Midbrain (tissue), 1 donor: ENCODE measurements around the gene CCR9.
"Not testable (repeated sequence)": the region's sequence is repeated elsewhere in the genome, so short reads cannot be mapped to it uniquely, and the experiment has no call there.

Source experiments
- DNase-seq: peaks from one replicate; lab custom pipeline; 2025; lab: John Stamatoyannopoulos, UW

CCR9 gene, protein sequence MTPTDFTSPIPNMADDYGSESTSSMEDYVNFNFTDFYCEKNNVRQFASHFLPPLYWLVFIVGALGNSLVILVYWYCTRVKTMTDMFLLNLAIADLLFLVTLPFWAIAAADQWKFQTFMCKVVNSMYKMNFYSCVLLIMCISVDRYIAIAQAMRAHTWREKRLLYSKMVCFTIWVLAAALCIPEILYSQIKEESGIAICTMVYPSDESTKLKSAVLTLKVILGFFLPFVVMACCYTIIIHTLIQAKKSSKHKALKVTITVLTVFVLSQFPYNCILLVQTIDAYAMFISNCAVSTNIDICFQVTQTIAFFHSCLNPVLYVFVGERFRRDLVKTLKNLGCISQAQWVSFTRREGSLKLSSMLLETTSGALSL

GRCh38 chr3:45885979-45886705, at the start of gene CCR9:
Gene CCR9, plus strand, starts transcription at chr3:45886543. Its CDS starts 8,391 bp downstream, at chr3:45894934.
- no peak for DNase-seq

- DNase-seq: no peak
Measured at GRCh38 chr3:45838466-45838865, 47.9 kb upstream of the CCR9 start.

GRCh38 chr3:45841420-45841756, 45.0 kb upstream of the CCR9 start:
- peak; percentile 15 for DNase-seq

- peak; percentile 96 for DNase-seq
Measured at GRCh38 chr3:45841757-45842491, 44.4 kb upstream of the CCR9 start, which contains the start of gene LZTFL1. Gene LZTFL1, minus strand, starts transcription at chr3:45842119. Its CDS starts 128 bp downstream, at chr3:45841991.

- DNase-seq: no peak
Measured at GRCh38 chr3:45842851-45843625, 43.3 kb upstream of the CCR9 start.

DNA sequence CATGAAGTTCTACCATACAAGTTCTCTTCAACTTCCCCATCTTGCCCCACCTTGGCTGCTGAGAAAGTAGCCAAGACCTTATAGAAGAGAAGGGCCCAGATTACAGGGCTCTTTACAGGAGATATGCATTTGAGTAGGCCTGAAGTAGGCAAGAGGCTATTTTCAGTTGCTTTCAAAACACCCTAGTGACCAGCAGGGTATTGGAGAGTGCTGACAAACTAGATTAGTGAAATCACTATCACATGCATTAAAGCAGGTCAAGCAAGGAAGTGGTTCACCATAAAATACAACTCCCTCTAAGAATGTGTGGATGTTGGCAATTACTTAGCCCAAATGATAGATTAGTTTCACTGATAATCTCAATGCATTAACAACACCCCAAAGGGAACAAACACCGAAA, 41.7 kb upstream of the CCR9 start:
- DNase-seq: no peak

- no peak for DNase-seq
Measured at GRCh38 chr3:45848392-45848791, 38.0 kb upstream of the CCR9 start.

GRCh38 chr3:45852828-45853227, 33.5 kb upstream of the CCR9 start:
- no peak for DNase-seq

DNA sequence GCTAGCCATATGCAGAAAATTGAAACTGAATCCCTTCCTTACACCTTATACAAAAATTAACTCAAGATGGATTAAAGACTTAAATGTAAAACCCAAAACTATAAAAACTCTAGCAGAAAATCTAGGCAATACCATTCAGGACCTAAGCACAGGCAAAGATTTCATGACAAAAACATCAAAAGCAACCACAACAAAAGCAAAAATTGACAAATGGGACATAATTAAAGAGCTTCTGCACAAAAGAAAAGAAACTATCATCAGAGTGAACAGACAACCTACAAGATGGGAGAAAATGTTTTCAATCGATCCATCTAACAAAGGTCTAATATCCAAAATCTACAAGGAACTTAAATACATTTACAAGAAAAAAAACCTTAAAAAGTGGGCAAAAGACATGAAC, 30.0 kb upstream of the CCR9 start:
- DNase-seq: not testable (repeated sequence)

DNA sequence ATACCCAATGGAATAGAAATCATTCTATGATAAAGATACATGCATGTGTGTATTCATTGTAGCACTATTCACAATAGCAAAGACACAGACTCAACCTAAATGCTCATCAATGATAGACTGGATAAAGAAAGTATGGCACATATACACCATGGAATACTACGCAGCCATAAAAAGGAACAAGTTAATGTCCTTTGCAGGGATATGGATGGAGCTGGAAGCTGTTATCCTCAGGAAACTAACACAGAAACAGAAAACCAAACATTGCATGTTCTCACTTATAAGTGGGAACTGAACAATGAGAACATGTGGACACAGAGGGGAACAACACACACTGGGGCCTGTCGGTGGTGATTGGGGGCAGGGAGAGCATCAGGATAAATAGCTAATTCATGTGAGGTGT, 29.3 kb upstream of the CCR9 start:
- not testable (repeated sequence) for DNase-seq

GRCh38 chr3:45858809-45859543, 27.4 kb upstream of the CCR9 start:
- DNase-seq: no peak

GRCh38 chr3:45860481-45860880, 25.9 kb upstream of the CCR9 start:
- no peak for DNase-seq

- no peak for DNase-seq
Measured at GRCh38 chr3:45861043-45861719, 25.2 kb upstream of the CCR9 start.

DNA sequence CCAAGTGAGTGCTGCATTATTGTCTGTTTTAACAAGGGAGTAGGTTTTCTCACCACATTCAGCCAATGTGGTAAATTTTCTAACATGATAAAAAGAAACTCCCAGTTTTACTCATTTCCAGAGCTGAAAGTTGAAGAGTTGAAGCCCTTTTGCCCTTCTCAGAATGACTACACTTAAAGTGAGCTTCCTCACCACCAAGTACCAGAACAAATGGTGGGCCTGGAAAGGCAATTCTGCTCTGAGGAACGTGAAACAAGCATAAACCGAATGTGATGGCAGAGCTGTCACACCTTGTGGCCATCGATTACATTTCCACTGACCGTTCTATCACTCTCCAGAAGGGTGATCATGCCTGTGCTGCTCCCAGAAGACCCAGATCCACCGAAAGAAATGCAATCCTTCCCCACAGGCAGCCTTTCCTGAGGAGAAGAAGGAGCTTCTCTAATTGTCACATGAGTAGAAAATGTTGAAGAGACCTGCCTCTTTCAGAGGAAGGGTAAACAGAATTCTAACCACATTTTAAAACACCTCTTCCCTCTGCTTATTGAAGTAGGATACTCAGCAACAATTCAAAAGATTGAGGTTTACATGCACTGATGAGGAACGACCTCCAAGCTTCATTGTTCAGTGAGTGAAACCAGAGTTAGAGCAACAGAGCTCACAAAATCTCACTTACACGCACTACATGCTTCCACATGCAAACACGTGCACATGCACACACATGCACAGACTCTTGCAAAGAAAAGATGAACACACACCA, 21.4 kb upstream of the CCR9 start:
- no peak for DNase-seq

DNA sequence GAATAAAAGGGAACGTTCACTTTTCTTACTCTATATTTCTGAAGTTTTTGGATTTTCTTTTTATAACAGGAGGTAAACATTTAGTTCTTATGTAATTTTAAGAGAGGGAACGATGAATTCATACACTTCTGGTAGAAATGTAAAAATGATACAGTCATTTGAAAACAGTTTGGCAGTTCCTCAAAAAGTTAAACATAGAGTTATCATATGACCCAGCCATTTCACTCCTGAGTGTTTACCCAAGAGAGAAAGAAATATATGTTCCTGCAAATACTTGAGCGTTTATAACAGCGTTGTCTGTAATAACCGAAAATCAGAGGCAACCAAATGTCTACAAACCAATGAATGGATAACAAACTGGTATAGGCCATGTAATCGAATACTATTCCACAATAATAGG, 20.8 kb upstream of the CCR9 start:
- no peak for DNase-seq

DNA sequence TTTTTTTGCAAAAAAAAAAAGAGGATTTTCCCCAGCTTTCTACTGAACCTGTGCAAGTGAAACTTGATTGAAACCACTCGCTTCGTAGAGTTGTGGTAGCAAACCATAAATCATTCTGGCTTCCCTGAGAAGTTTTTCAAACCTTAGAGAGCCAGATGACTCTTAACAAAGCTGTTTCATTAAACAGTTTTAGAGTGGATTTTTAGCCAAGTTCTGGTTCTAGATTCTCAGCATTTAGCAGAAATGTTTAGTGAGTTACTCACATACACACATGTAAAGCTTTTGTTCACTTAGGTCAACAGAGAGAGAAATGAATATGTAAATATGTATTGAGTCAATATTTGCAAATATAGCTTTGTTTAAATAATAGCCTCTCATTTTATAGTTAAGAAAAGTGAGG, 18.1 kb upstream of the CCR9 start:
- no peak for DNase-seq

GRCh38 chr3:45868650-45869049, 17.7 kb upstream of the CCR9 start:
- DNase-seq: no peak

GRCh38 chr3:45869638-45870037, 16.7 kb upstream of the CCR9 start:
- DNase-seq: no peak

DNA sequence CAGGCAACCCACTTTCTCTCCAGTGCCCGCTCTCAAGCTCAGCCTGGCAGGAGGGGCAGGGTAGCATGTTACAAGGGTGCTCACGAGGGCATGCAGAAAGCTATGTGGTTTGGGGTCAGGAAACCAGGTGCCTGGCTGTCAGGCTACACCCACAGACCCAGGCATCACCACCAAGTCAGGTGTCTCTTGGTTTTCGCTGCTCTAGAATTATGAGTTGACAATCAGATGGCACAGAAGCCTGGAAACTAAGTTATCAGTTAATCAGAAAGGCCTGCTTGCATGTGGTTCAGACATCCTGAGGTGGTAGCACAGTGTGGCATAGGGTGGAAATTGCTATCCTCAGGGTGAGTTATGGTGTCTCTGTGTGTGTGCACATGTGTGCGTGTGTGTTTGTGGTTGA, 16.2 kb upstream of the CCR9 start:
- no peak for DNase-seq

GRCh38 chr3:45871780-45872179, 14.6 kb upstream of the CCR9 start:
- no peak for DNase-seq
